ENCODE results near the gene PABPN1L. TPM values are rescaled to one million over a fixed set of nuclear protein-coding genes. Genes with fewer than 3 reads are reported as not detected.

The PABPN1L gene
- total RNA-seq, 4 donors from 2014 or later: not detected

DNA sequence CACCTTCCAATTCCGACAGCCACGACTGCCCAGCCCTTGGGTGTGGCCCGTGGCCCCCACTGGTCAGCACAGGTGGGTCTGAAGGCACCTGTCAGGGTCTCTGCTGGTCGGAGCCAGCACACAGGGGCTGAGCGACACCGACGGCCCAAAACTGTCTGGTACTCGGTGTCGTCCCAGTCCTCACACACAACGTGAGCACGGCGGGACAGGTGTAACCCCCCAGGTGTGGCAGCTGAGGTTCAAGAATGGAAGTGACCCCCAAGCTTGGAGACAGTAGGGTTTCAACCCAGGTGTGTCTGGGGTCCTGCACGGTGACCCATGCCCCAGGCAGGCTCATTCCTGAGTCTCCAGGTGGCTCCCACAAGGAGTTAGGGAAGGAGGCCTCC lies 10.7 kb downstream of the PABPN1L start:
- intact Hi-C loops (cut with DNase I): loop anchor here (2.0 to 5.0 kb wide), 2 partner anchors 43 to 108 kb away; no protein-coding TSS in a partner anchor
- Histone ChIP-seq H3K4me1 (peaks cover 23 to 49% (median 43%) of the 10 kb centered on the region in 4 donors), H3K36me3 (peaks cover 8 to 44% (median 30%) of the 10 kb centered on the region in 4 donors), H3K27ac (replicated peaks in 1 of 4) (peak overlapping the region; percentile 79 to 88 (median 82)), H3K9me3 (no peaks in the 10 kb centered on the region), H3K4me3 (peak overlapping the region; percentile 81 to 99 (median 87)), H3K27me3 (no peaks in the 10 kb centered on the region)
- DNase-seq (ENCODE audit: extremely low spot score): no peak
- 85% methylated on average over 7 of the region's 13 CpGs for WGBS
- TF ChIP-seq POLR2A (IDR thresholded peaks at IDR 0.05; ENCODE audit: low read depth): no peak
- no peak for TF ChIP-seq EP300 (IDR thresholded peaks at IDR 0.05)
- TF ChIP-seq, protein P1, sequence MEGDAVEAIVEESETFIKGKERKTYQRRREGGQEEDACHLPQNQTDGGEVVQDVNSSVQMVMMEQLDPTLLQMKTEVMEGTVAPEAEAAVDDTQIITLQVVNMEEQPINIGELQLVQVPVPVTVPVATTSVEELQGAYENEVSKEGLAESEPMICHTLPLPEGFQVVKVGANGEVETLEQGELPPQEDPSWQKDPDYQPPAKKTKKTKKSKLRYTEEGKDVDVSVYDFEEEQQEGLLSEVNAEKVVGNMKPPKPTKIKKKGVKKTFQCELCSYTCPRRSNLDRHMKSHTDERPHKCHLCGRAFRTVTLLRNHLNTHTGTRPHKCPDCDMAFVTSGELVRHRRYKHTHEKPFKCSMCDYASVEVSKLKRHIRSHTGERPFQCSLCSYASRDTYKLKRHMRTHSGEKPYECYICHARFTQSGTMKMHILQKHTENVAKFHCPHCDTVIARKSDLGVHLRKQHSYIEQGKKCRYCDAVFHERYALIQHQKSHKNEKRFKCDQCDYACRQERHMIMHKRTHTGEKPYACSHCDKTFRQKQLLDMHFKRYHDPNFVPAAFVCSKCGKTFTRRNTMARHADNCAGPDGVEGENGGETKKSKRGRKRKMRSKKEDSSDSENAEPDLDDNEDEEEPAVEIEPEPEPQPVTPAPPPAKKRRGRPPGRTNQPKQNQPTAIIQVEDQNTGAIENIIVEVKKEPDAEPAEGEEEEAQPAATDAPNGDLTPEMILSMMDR (IDR thresholded peaks at IDR 0.05): no peak
- no peak for TF ChIP-seq POLR2AphosphoS5 (IDR thresholded peaks at IDR 0.05)

DNA sequence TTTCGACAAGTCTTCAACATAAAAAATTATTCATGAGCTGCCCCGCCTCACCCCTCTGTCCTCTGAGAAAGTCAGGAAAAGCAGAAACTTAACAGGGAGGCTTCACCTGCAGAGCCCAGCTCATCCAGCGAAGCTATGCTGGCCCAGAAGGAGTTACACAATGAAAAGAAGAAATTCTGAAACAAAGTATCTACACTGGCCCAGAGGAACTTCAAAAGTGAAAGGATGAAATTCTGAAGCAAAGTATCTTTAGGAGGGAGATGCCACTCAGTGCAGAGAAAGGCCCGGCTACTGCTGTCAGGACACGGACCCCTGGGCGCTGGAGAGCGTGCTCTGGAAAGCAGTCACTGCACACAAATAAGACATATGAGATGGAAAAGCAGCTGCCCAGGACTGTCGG lies 11.3 kb downstream of the PABPN1L start:
- intact Hi-C loops (cut with DNase I): loop anchor here (5.0 kb wide), 1 partner anchor 108 kb away; no protein-coding TSS in a partner anchor
- WGBS: 86% methylated on average over 8 of the region's 8 CpGs
- DNase-seq (ENCODE audit: extremely low spot score): no peak
- Histone ChIP-seq H3K36me3 (peaks cover 6 to 42% (median 30%) of the 10 kb centered on the region in 4 donors), H3K4me1 (peaks cover 23 to 49% (median 43%) of the 10 kb centered on the region in 4 donors), H3K4me3 (no peak overlapping the region), H3K9me3 (no peaks in the 10 kb centered on the region), H3K27me3 (no peaks in the 10 kb centered on the region), H3K27ac (replicated peaks in 1 of 4) (no peak overlapping the region)
- TF ChIP-seq, protein P1 (IDR thresholded peaks at IDR 0.05): no peak
- TF ChIP-seq POLR2AphosphoS5 (IDR thresholded peaks at IDR 0.05): no peak
- TF ChIP-seq EP300 (IDR thresholded peaks at IDR 0.05): no peak
- TF ChIP-seq POLR2A (IDR thresholded peaks at IDR 0.05; ENCODE audit: low read depth): no peak

DNA sequence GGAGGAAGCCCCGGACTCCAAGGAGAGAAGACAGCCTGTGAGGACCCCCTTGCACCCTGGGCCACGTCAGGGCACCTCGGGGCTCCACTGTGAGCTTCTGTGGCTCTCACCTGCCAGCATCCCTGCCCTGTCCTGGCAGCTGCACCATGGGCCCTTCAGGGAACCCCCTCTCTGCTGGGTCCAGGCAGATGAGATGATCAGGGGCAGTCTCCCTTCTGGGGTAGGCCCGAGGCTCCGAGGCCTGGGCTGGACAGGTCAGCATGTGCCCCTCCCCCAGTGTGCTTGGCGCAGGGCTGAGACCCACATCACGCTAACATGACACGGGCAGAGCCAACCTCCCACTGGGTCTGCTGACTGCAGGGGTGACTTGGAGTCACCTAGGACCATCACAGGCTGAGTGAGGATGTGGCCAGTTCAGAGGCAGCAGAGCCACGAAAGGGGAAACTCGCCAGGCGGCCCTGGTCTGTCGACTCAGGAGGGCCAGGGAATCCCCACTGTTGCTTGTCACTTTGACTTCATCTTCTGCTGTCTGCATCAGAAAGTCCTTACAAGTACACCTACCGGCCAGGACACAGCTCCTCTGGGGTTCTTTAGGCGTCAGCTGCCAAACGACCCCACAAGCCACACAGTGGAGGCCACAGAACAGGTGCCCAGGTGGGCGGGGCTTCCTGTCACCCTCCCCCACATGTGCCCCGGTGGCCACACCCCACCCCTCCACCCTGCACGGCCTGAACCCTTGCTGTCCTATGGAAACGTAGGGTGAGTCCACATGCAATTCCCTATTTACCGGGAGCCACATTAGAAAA lies 12.0 kb downstream of the PABPN1L start:
- TF ChIP-seq POLR2AphosphoS5 (IDR thresholded peaks at IDR 0.05) (no peak), EP300 (IDR thresholded peaks at IDR 0.05) (no peak), POLR2A (IDR thresholded peaks at IDR 0.05; ENCODE audit: low read depth) (no peak)
- TF ChIP-seq, protein P1 (IDR thresholded peaks at IDR 0.05): no peak
- intact Hi-C loops (cut with DNase I): loop anchor here (5.0 kb wide), 1 partner anchor 107 kb away; no protein-coding TSS in a partner anchor
- no peak for DNase-seq (ENCODE audit: extremely low spot score)
- Histone ChIP-seq H3K27me3 (no peaks in the 10 kb centered on the region), H3K4me1 (peaks cover 23 to 49% (median 43%) of the 10 kb centered on the region in 4 donors), H3K4me3 (no peak overlapping the region), H3K9me3 (no peaks in the 10 kb centered on the region), H3K36me3 (peaks cover 4 to 42% (median 30%) of the 10 kb centered on the region in 4 donors), H3K27ac (replicated peaks in 1 of 4) (no peak overlapping the region)
- WGBS: 63% methylated on average over 17 of the region's 20 CpGs

DNA sequence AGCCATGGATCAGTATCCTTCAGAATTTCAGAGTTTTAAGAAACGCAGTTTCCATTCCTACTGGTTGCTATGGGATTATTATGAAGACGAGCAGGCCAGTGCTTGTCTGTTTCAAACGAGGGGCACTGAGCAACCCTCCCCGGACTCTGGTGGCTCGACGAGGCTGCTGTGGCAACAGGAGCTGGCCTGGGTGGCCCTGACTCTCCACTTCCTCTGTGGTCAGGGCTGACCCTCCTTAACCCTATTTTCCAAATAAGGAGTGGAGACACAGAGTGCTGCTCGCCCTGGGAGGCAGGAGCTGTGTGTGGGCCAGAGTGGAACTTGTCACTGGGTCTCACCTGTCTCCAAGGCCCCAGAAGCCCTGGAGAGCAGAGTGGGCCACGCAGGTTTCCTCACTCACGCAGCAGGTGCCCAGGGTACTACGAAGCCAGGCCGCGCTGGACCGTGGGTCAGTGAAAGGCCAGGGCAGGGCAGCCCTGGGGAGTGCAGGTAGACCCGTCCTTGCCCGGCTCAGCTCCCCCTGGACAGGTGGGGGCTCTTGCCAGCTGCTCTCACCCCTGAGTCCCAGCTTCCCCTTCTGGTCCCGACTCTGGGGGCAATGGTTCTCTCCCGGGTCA lies 13.0 kb downstream of the PABPN1L start:
- H3K9me3 ChIP-seq: no peaks in the 10 kb centered on the region
- H3K4me1 ChIP-seq: peaks cover 20 to 42% (median 40%) of the 10 kb centered on the region in 4 donors
- no peak for DNase-seq (ENCODE audit: extremely low spot score)
- WGBS: 54% methylated on average over 8 of the region's 17 CpGs
- intact Hi-C loops (cut with DNase I): no loop called here
- H3K27me3 ChIP-seq: no peaks in the 10 kb centered on the region
- H3K36me3 ChIP-seq: peaks cover 4 to 35% (median 24%) of the 10 kb centered on the region in 4 donors
- no peak overlapping the region for H3K4me3 ChIP-seq
- TF ChIP-seq, protein P1 (IDR thresholded peaks at IDR 0.05): no peak
- no peak for TF ChIP-seq POLR2AphosphoS5 (IDR thresholded peaks at IDR 0.05)
- no peak for TF ChIP-seq POLR2A (IDR thresholded peaks at IDR 0.05; ENCODE audit: low read depth)
- no peak for TF ChIP-seq EP300 (IDR thresholded peaks at IDR 0.05)
- H3K27ac ChIP-seq (replicated peaks in 1 of 4): no peak overlapping the region

Measured in esophagus muscularis mucosa (tissue), 4 donors.